IMR-90 (cell line): Measurements from ENCODE around the gene LIMCH1. TPM values are rescaled to one million over a fixed set of nuclear protein-coding genes. Genes with fewer than 3 reads are reported as not detected.

Experiments
- ATAC-seq: fragments of 200-7000 bp; cut with Tn5 transposase; 2 replicates; pipeline ENCODE4 v1.9.1; 2020; ENCODE audit warnings: low read depth, mild to moderate bottlenecking, moderate library complexity
- BruUV-seq: library from RNA; stranded (reverse); fragments of 400-500 nt; replicated peaks from 2 replicates; lab custom pipeline; 2021; lab: Mats Ljungman, UMichigan
- CTCF ChIA-PET: fragments of 300-600 bp; formaldehyde crosslinking; extraction: SDS; loops from one replicate; lab custom pipeline; 2021; ENCODE audit warnings: antibody characterized with exemption; lab: Yijun Ruan, JAX
- POLR2A ChIA-PET: fragments of 300-600 bp; sonication (Branson Sonifier 250); formaldehyde crosslinking; loops from one replicate; lab custom pipeline; 2022; ENCODE audit warnings: antibody characterized with exemption; ENCODE audit not compliant: unreplicated experiment; lab: Charles Lee
- DNase-seq: peaks from one replicate; pipeline ENCODE4 v3.0.0; 2013
- H2AFZ ChIP-seq: replicated peaks from 2 replicates; pipeline ENCODE3; 2013; ENCODE audit warnings: low read length, mild to moderate bottlenecking; ENCODE audit not compliant: poor library complexity
- H2AK5ac ChIP-seq: 2 replicates; pipeline ENCODE4 v1.6.1; 2013; ENCODE audit warnings: low read depth, low read length, inconsistent platforms
- H2AK9ac ChIP-seq: replicated peaks from 2 replicates; pipeline ENCODE3; 2013; ENCODE audit warnings: mild to moderate bottlenecking, low read depth, low read length, moderate library complexity; ENCODE audit not compliant: poor library complexity
- H2BK120ac ChIP-seq: 2 replicates; pipeline ENCODE4 v1.6.1; 2013; ENCODE audit warnings: low read depth, low read length, inconsistent platforms
- H2BK15ac ChIP-seq: 3 replicates; pipeline ENCODE4 v1.6.1; 2013; ENCODE audit warnings: low read depth, low read length, inconsistent platforms
- H2BK20ac ChIP-seq: 2 replicates; pipeline ENCODE4 v1.6.1; 2013; ENCODE audit warnings: low read depth, mild to moderate bottlenecking, inconsistent platforms, low read length, moderate library complexity
- H2BK5ac ChIP-seq: 2 replicates; pipeline ENCODE4 v1.6.1; 2013; ENCODE audit warnings: mild to moderate bottlenecking, low read depth, low read length, inconsistent platforms; ENCODE audit not compliant: poor library complexity, severe bottlenecking
- H3K14ac ChIP-seq: replicated peaks from 2 replicates; pipeline ENCODE4 v1.6.1; 2013; ENCODE audit warnings: low read depth, low read length, inconsistent platforms
- H3K18ac ChIP-seq: 2 replicates; pipeline ENCODE4 v1.6.1; 2013; ENCODE audit warnings: low read depth, low read length, control low read depth
- H3K23ac ChIP-seq: 2 replicates; pipeline ENCODE4 v1.6.1; 2013; ENCODE audit warnings: low read depth, low read length, inconsistent platforms
- H3K27ac ChIP-seq: 2 replicates; pipeline ENCODE4 v1.5.1; 2013; ENCODE audit warnings: mild to moderate bottlenecking, control low read depth, low read length; ENCODE audit not compliant: insufficient read depth
- H3K27me3 ChIP-seq: 2 replicates; pipeline ENCODE4 v1.6.1; 2013; ENCODE audit warnings: low read length; ENCODE audit not compliant: control insufficient read depth, insufficient read depth
- H3K36me3 ChIP-seq: 2 replicates; pipeline ENCODE4 v1.6.1; 2013; ENCODE audit warnings: low read length, mixed read lengths; ENCODE audit not compliant: control insufficient read depth, insufficient read depth
- H3K4ac ChIP-seq: 2 replicates; pipeline ENCODE4 v1.6.1; 2013; ENCODE audit warnings: low read depth, low read length, inconsistent platforms
- H3K4me1 ChIP-seq: 2 replicates; pipeline ENCODE4 v1.6.1; 2013; ENCODE audit warnings: low read length, mixed read lengths; ENCODE audit not compliant: control insufficient read depth, insufficient read depth
- H3K4me2 ChIP-seq: 2 replicates; pipeline ENCODE4 v1.6.1; 2013; ENCODE audit warnings: low read depth, mild to moderate bottlenecking, control low read depth, low read length, moderate library complexity
- H3K4me3 ChIP-seq: 2 replicates; pipeline ENCODE4 v1.5.1; 2013; ENCODE audit warnings: low read depth, mild to moderate bottlenecking, control low read depth, low read length, moderate library complexity; ENCODE audit not compliant: insufficient read depth
- H3K56ac ChIP-seq: 2 replicates; pipeline ENCODE4 v1.6.1; 2013; ENCODE audit warnings: low read length, inconsistent platforms; ENCODE audit not compliant: insufficient read depth; ENCODE audit errors: extremely low read depth
- H3K79me1 ChIP-seq, 2 experiments: 2 replicates each; pipeline ENCODE4 v1.6.1; 2013; ENCODE audit warnings: low read length in 2 of 2, inconsistent platforms in 1 of 2, low read depth in 1 of 2
- H3K9ac ChIP-seq: 2 replicates; pipeline ENCODE4 v1.6.1; 2013; ENCODE audit warnings: low read depth, low read length, control low read depth
- H3K9me1 ChIP-seq: 2 replicates; pipeline ENCODE4 v1.6.1; 2013; ENCODE audit warnings: low read length, inconsistent platforms; ENCODE audit not compliant: insufficient read depth
- H3K9me3 ChIP-seq: 2 replicates; pipeline ENCODE4 v1.6.1; 2013; ENCODE audit warnings: low read length; ENCODE audit not compliant: control insufficient read depth, insufficient read depth
- H4K20me1 ChIP-seq: 2 replicates; pipeline ENCODE4 v1.6.1; 2013; ENCODE audit warnings: low read length, inconsistent platforms; ENCODE audit not compliant: insufficient read depth
- H4K5ac ChIP-seq: 2 replicates; pipeline ENCODE4 v1.6.1; 2013; ENCODE audit warnings: mild to moderate bottlenecking, low read depth, low read length, control low read depth
- H4K8ac ChIP-seq, 2 experiments: 2 replicates each; pipeline ENCODE4 v1.6.1; 2013; ENCODE audit warnings: low read depth in 2 of 2, low read length in 2 of 2, control low read depth in 1 of 2, inconsistent platforms in 1 of 2
- H4K91ac ChIP-seq: 2 replicates; pipeline ENCODE4 v1.6.1; 2013; ENCODE audit warnings: low read depth, low read length, inconsistent platforms; ENCODE audit not compliant: insufficient read depth
- BHLHE40 ChIP-seq: fragments of 150-350 bp; IDR thresholded peaks from 2 replicates; pipeline ENCODE4 v1.6.1; 2016; ENCODE audit warnings: mild to moderate bottlenecking, low read depth, low read length
- CEBPB ChIP-seq: IDR thresholded peaks from 2 replicates; pipeline ENCODE4 v1.6.1; 2012; ENCODE audit warnings: low read depth, low read length, improper control_type of control experiment
- CHD1 ChIP-seq: IDR thresholded peaks from 2 replicates; pipeline ENCODE4 v1.6.1; 2012; ENCODE audit warnings: low read depth, low read length, improper control_type of control experiment
- FOS ChIP-seq: fragments of 150-350 bp; IDR thresholded peaks from 2 replicates; pipeline ENCODE4 v1.6.1; 2016; ENCODE audit warnings: low read depth, low read length
- MAFK ChIP-seq: IDR thresholded peaks from 2 replicates; pipeline ENCODE4 v1.6.1; 2012; ENCODE audit warnings: low read depth, low read length, improper control_type of control experiment
- MAZ ChIP-seq: IDR thresholded peaks from 2 replicates; pipeline ENCODE4 v1.6.1; 2012; ENCODE audit warnings: low read depth, mild to moderate bottlenecking, low read length, improper control_type of control experiment, moderate library complexity, borderline replicate concordance
- MXI1 ChIP-seq: IDR thresholded peaks from 2 replicates; pipeline ENCODE4 v1.6.1; 2012; ENCODE audit warnings: low read depth, mild to moderate bottlenecking, low read length, moderate library complexity, borderline replicate concordance
- NFE2L2 ChIP-seq: fragments of 150-350 bp; IDR thresholded peaks from 2 replicates; pipeline ENCODE4 v1.6.1; 2016; ENCODE audit warnings: low read depth, mild to moderate bottlenecking, low read length
- POLR2A ChIP-seq: IDR thresholded peaks from 2 replicates; pipeline ENCODE4 v1.6.1; 2012; ENCODE audit warnings: mild to moderate bottlenecking, low read depth, low read length
- RAD21 ChIP-seq: IDR thresholded peaks from 2 replicates; pipeline ENCODE4 v1.6.1; 2012; ENCODE audit warnings: low read length, improper control_type of control experiment
- RCOR1 ChIP-seq: IDR thresholded peaks from 2 replicates; pipeline ENCODE4 v1.6.1; 2012; ENCODE audit warnings: mild to moderate bottlenecking, low read length, improper control_type of control experiment; ENCODE audit not compliant: insufficient replicate concordance
- RFX5 ChIP-seq: IDR thresholded peaks from 2 replicates; pipeline ENCODE4 v1.8.0; 2012; ENCODE audit warnings: low read depth, mild to moderate bottlenecking, low read length, moderate library complexity
- SMC3 ChIP-seq: fragments of 150-350 bp; IDR thresholded peaks from 2 replicates; pipeline ENCODE4 v1.6.1; 2016; ENCODE audit warnings: low read depth, mild to moderate bottlenecking, antibody characterized with exemption, low read length, moderate library complexity
- WGBS, 2 experiments: methylation state at CpG; one replicate each; pipeline versions ENCODE4 v1.1.5 to v1.1.7; 2013; ENCODE audit warnings: missing lambda C conversion rate in 2 of 2; ENCODE audit not compliant: insufficient read length in 1 of 2; ENCODE audit errors: extremely low coverage in 2 of 2; 5-methylcytosine and 5-hydroxymethylcytosine counted together
- dilution Hi-C: fragments of 300-500 bp; cut with HindIII; formaldehyde crosslinking; loops from one replicate; pipeline ENCODE4 v1.14.3; 2018; ENCODE audit warnings: low sequenced_read_pairs; ENCODE audit not compliant: unreplicated experiment
- in situ Hi-C: fragments of 300-500 bp; cut with MboI; formaldehyde crosslinking; loops from 3 replicates; pipeline ENCODE4 v1.14.3; 2019; ENCODE audit warnings: low sequenced_read_pairs, inconsistent platforms, mixed read lengths
- intact Hi-C: fragments of 100-400 bp; cut with micrococcal nuclease; formaldehyde crosslinking; loops from 2 replicates; pipeline ENCODE4 v1.10.0; 2022
- polyA plus RNA-seq, 3 experiments: library from polyadenylated mRNA; depleted of rRNA; stranded (reverse); fragments of >200 nt; gene quantifications; 2 replicates each; pipeline ENCODE4 v1.2.3, GENCODE V29; 2012; ENCODE audit warnings: low replicate concordance in 1 of 3
- total RNA-seq: library from RNA; depleted of rRNA; stranded (reverse); fragments of >200 nt; gene quantifications from 2 replicates; pipeline ENCODE4 v1.2.3, GENCODE V29; 2012
- TF ChIP-seq, protein P1 (sequence below): fragments of 150-350 bp; IDR thresholded peaks from 2 replicates; pipeline ENCODE4 v1.6.1; 2016; ENCODE audit warnings: low read depth, mild to moderate bottlenecking, low read length, moderate library complexity, borderline replicate concordance
- TF ChIP-seq, protein P2 (sequence below): fragments of 150-350 bp; IDR thresholded peaks from 2 replicates; pipeline ENCODE4 v1.6.1; 2017; ENCODE audit warnings: mild to moderate bottlenecking, antibody characterized with exemption, low read length, low read depth
- TF ChIP-seq, protein P3 (sequence below): conservative IDR thresholded peaks from 2 replicates; pipeline ENCODE4 v1.5.1; 2012; ENCODE audit warnings: mild to moderate bottlenecking, low read depth, low read length, improper control_type of control experiment

The LIMCH1 gene
- total and polyA plus RNA-seq, 2 of the 4 experiments (the other 2 are of a cell fraction), result 0.89 to 2.9 TPM

DNA sequence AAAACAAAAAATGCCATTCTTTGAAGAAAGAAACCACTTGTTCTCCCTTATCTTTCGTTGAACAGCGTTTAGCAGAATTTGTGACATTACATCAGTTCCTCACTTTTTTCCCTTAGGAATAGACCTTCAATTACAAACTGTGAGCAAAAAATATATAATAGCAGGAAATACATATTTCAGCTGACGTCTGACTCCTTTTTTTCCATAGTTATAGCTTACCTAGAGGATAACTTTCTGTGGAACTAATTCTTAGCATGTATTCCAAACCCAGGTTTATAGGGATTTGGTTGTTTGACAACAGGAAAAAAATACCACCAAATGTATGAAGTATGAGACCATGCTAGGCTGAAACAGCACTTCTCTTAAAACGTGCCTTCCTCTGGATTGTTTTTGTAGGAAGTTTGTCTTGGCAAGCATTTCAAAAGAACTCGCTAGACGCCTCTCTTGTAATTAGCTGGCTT lies 2.0 kb upstream of the LIMCH1 start:
- no peaks in the 10 kb centered on the region for H4K20me1 ChIP-seq
- H2AK9ac ChIP-seq, result no peak overlapping the region
- ATAC-seq (no peak), DNase-seq (no peak)
- no peaks in the 10 kb centered on the region for H3K79me1 ChIP-seq
- intact Hi-C loops, result no loop called here
- no peak overlapping the region for H3K23ac ChIP-seq
- no peak overlapping the region for H2BK20ac ChIP-seq
- no peaks in the 10 kb centered on the region for H3K9me1 ChIP-seq
- ChIA-PET CTCF (no interaction called here), POLR2A (no interaction called here)
- dilution Hi-C loops, result no loop called here
- no peak overlapping the region for H4K8ac ChIP-seq
- H3K56ac ChIP-seq, result no peak overlapping the region
- no peak overlapping the region for H3K4ac ChIP-seq
- no peak overlapping the region for H3K4me2 ChIP-seq
- H3K9me3 ChIP-seq, result no peaks in the 10 kb centered on the region
- H3K14ac ChIP-seq, result no peak overlapping the region
- no peak overlapping the region for H2BK5ac ChIP-seq
- H2BK120ac ChIP-seq, result no peak overlapping the region
- H3K18ac ChIP-seq, result no peak overlapping the region
- H4K91ac ChIP-seq, result no peak overlapping the region
- WGBS, 2 experiments, result no CpG with 5 or more reads among the region's 6 CpGs
- H3K36me3 ChIP-seq, result no peaks in the 10 kb centered on the region
- H3K9ac ChIP-seq, result no peak overlapping the region
- no peaks in the 10 kb centered on the region for H3K4me1 ChIP-seq
- no peak overlapping the region for H2BK15ac ChIP-seq
- no peaks in the 10 kb centered on the region; the same call in 1 of the 2 replicates for H3K27me3 ChIP-seq
- H2AK5ac ChIP-seq, result no peak overlapping the region
- H3K4me3 ChIP-seq, result no peak overlapping the region
- no peak for TF ChIP-seq FOS
- TF ChIP-seq RCOR1, result no peak
- TF ChIP-seq CEBPB, result no peak
- TF ChIP-seq, protein P1, sequence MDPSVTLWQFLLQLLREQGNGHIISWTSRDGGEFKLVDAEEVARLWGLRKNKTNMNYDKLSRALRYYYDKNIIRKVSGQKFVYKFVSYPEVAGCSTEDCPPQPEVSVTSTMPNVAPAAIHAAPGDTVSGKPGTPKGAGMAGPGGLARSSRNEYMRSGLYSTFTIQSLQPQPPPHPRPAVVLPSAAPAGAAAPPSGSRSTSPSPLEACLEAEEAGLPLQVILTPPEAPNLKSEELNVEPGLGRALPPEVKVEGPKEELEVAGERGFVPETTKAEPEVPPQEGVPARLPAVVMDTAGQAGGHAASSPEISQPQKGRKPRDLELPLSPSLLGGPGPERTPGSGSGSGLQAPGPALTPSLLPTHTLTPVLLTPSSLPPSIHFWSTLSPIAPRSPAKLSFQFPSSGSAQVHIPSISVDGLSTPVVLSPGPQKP, result no peak
- TF ChIP-seq BHLHE40, result no peak
- TF ChIP-seq MAZ, result no peak
- no peak for TF ChIP-seq MXI1
- no peak for TF ChIP-seq RAD21
- no peak for TF ChIP-seq POLR2A
- no peak for TF ChIP-seq MAFK
- TF ChIP-seq, protein P2, sequence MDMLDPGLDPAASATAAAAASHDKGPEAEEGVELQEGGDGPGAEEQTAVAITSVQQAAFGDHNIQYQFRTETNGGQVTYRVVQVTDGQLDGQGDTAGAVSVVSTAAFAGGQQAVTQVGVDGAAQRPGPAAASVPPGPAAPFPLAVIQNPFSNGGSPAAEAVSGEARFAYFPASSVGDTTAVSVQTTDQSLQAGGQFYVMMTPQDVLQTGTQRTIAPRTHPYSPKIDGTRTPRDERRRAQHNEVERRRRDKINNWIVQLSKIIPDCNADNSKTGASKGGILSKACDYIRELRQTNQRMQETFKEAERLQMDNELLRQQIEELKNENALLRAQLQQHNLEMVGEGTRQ, result no peak
- TF ChIP-seq CHD1, result no peak
- TF ChIP-seq NFE2L2, result no peak
- no peak for TF ChIP-seq RFX5
- no peak for TF ChIP-seq SMC3
- TF ChIP-seq, protein P3, sequence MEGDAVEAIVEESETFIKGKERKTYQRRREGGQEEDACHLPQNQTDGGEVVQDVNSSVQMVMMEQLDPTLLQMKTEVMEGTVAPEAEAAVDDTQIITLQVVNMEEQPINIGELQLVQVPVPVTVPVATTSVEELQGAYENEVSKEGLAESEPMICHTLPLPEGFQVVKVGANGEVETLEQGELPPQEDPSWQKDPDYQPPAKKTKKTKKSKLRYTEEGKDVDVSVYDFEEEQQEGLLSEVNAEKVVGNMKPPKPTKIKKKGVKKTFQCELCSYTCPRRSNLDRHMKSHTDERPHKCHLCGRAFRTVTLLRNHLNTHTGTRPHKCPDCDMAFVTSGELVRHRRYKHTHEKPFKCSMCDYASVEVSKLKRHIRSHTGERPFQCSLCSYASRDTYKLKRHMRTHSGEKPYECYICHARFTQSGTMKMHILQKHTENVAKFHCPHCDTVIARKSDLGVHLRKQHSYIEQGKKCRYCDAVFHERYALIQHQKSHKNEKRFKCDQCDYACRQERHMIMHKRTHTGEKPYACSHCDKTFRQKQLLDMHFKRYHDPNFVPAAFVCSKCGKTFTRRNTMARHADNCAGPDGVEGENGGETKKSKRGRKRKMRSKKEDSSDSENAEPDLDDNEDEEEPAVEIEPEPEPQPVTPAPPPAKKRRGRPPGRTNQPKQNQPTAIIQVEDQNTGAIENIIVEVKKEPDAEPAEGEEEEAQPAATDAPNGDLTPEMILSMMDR, result no peak
- no TSS peak for BruUV-seq
- in situ Hi-C loops, result no loop called here
- no peak overlapping the region for H3K27ac ChIP-seq
- no peak overlapping the region for H2AFZ ChIP-seq
- H4K5ac ChIP-seq, result no peak overlapping the region
